Thoracic aorta (tissue), 2 donors: Measurements from ENCODE around the gene MOGAT1. TPM values are rescaled to one million over a fixed set of nuclear protein-coding genes. Genes with fewer than 3 reads are reported as not detected.
A peak's percentile ranks its signal among the peaks of the same experiment; 100 is the strongest.
"Not testable (repeated sequence)": the region's sequence is repeated elsewhere in the genome, so short reads cannot be mapped to it uniquely, and the experiment has no call there.

Experiments used
- ATAC-seq: fragments of 150-250 bp; one replicate; pipeline ENCODE4 v1.8.0; 2017; ENCODE audit warnings: low read depth; ENCODE audit not compliant: insufficient number of reproducible peaks, low FRiP score
- DNase-seq: peaks from one replicate; pipeline ENCODE4 v3.0.0-alpha.2; 2020; ENCODE audit warnings: low spot score
- H3K27ac ChIP-seq, 2 donors: fragments of 200-600 bp; sonication (generic); 1 replicate in 1 of 2; 2 replicates in 1 of 2; pipeline ENCODE4 v1.5.1; 2016; ENCODE audit warnings: mild to moderate bottlenecking in 2 of 2, moderate library complexity in 2 of 2
- H3K27me3 ChIP-seq: fragments of 200-600 bp; sonication (generic); replicated peaks from 2 replicates; pipeline ENCODE4 v1.6.0; 2016; ENCODE audit warnings: mild to moderate bottlenecking; ENCODE audit not compliant: insufficient read depth
- H3K36me3 ChIP-seq: fragments of 200-600 bp; sonication (generic); one replicate; pipeline ENCODE4 v1.5.1; 2016
- H3K4me1 ChIP-seq, 2 donors: fragments of 200-600 bp; sonication (generic); 1 replicate in 1 of 2; 2 replicates in 1 of 2; pipeline versions ENCODE4 v1.5.1 to v1.6.0; 2016; ENCODE audit warnings: low read depth in 2 of 2, mild to moderate bottlenecking in 1 of 2; ENCODE audit not compliant: control insufficient read depth in 1 of 2
- H3K4me3 ChIP-seq: fragments of 200-600 bp; sonication (generic); 2 replicates; pipeline ENCODE4 v1.5.1; 2016; ENCODE audit warnings: mild to moderate bottlenecking
- H3K9me3 ChIP-seq: fragments of 200-600 bp; sonication (generic); 2 replicates; pipeline ENCODE4 v1.5.1; 2016
- total RNA-seq, 2 donors: library from RNA; depleted of rRNA; stranded (reverse); fragments of >200 nt; gene quantifications; one replicate each; pipeline versions ENCODE4 v1.1.0 to v1.2.3, GENCODE V29; 2016
- TF ChIP-seq, protein P1 (sequence below): fragments of 200-600 bp; sonication (generic); IDR thresholded peaks from one replicate; pipeline ENCODE4 v1.5.1; 2019; ENCODE audit warnings: antibody characterized with exemption

Gene MOGAT1
- total RNA-seq, 2 donors from 2014 or later = not detected

- H3K27ac ChIP-seq = peak overlapping the region in 1 of 2 donors; percentile 40
- peaks cover 14 to 36% of the 10 kb centered on the region in 2 donors for H3K4me1 ChIP-seq
- H3K36me3 ChIP-seq = no peaks in the 10 kb centered on the region
- H3K4me3 ChIP-seq = no peak overlapping the region
- no peaks in the 10 kb centered on the region for H3K9me3 ChIP-seq
- H3K27me3 ChIP-seq = no peaks in the 10 kb centered on the region
- TF ChIP-seq, protein P1, sequence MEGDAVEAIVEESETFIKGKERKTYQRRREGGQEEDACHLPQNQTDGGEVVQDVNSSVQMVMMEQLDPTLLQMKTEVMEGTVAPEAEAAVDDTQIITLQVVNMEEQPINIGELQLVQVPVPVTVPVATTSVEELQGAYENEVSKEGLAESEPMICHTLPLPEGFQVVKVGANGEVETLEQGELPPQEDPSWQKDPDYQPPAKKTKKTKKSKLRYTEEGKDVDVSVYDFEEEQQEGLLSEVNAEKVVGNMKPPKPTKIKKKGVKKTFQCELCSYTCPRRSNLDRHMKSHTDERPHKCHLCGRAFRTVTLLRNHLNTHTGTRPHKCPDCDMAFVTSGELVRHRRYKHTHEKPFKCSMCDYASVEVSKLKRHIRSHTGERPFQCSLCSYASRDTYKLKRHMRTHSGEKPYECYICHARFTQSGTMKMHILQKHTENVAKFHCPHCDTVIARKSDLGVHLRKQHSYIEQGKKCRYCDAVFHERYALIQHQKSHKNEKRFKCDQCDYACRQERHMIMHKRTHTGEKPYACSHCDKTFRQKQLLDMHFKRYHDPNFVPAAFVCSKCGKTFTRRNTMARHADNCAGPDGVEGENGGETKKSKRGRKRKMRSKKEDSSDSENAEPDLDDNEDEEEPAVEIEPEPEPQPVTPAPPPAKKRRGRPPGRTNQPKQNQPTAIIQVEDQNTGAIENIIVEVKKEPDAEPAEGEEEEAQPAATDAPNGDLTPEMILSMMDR = no peak
- no peak for DNase-seq
- ATAC-seq = no peak
Observed at GRCh38 chr2:222715742-222716141, 44.3 kb downstream of the MOGAT1 start.

DNA sequence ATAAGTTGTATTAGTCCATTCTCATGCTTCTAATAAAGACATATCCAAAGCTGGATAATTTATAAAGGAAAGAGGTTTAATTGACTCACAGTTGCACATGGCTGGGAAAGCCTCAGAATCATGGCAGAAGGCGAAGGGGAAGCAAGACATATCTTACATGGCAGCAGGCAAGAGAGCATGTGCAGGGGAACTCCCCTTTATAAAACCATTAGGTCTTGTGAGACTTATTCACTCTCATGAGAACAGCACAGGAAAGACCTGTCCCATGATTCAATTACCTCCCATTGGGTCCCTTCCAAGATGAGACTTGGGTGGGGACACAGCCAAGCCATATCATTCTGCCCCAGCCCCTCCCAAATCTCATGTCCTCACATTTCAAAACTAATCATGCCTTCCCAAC lies 48.3 kb downstream of the MOGAT1 start:
- not testable (repeated sequence) for H3K9me3 ChIP-seq, H3K36me3 ChIP-seq, H3K27me3 ChIP-seq, H3K27ac ChIP-seq, ATAC-seq, H3K4me3 ChIP-seq, DNase-seq
- peaks cover 8 to 23% of the 10 kb centered on the region in 2 donors for H3K4me1 ChIP-seq

DNA sequence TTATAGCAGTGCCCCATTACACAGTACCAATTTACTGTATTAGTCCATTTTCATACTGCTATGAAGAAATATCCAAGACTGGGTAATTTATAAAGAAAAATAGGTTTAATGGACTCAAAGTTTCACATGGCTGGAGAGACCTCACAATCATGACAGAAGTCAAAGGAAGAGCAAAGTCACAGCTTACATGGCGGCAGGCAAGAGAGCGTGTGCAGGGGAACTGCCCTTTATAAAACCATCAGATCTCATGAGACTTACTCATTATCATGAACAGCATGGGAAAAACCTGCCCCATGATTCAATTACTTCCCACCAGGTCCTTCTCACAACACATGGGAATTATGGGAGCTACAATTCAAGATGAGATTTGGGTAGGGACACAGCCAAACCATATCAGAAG lies 50.1 kb downstream of the MOGAT1 start:
- not testable (repeated sequence) for ATAC-seq, DNase-seq, H3K4me3 ChIP-seq

GRCh38 chr2:222722327-222722946 lies 51.0 kb downstream of the MOGAT1 start:
- H3K36me3 ChIP-seq = no peaks in the 10 kb centered on the region
- ATAC-seq = no peak
- TF ChIP-seq, protein P1 = no peak
- H3K27ac ChIP-seq = peak overlapping the region; percentile 6 to 69
- no peaks in the 10 kb centered on the region for H3K27me3 ChIP-seq
- no peak overlapping the region for H3K4me3 ChIP-seq
- H3K4me1 ChIP-seq = peaks cover 6 to 10% of the 10 kb centered on the region in 2 donors
- DNase-seq = no peak
- no peaks in the 10 kb centered on the region for H3K9me3 ChIP-seq

More for the DNA sequence above, 50.1 kb downstream of the MOGAT1 start:
- H3K4me1 ChIP-seq = peaks cover 6 to 10% of the 10 kb centered on the region in 2 donors
- H3K36me3 ChIP-seq, H3K27me3 ChIP-seq, H3K9me3 ChIP-seq: not testable (repeated sequence)
- peak overlapping the region in 1 of 2 donors; percentile 69 for H3K27ac ChIP-seq

DNA sequence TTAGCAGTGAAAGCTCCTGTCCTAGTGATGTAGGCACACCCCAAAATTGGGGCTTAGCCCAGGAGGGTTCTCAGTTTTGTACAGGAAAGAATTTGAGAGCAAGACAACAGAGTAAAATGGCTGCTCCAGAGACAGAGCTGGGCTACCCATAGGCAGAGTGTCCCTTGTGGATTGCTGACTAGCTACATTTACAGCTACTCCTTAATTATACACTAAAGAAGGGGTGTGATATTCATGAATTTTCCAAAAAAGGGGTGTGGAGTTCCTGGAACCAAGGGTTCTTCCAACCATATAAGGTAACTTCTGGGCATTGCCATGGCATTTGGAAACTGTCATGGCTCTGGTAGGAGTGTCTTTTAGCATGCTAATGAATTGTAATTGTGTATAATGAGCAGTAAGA lies 52.8 kb downstream of the MOGAT1 start:
- TF ChIP-seq, protein P1 = no peak
- H3K9me3 ChIP-seq = no peaks in the 10 kb centered on the region

DNA sequence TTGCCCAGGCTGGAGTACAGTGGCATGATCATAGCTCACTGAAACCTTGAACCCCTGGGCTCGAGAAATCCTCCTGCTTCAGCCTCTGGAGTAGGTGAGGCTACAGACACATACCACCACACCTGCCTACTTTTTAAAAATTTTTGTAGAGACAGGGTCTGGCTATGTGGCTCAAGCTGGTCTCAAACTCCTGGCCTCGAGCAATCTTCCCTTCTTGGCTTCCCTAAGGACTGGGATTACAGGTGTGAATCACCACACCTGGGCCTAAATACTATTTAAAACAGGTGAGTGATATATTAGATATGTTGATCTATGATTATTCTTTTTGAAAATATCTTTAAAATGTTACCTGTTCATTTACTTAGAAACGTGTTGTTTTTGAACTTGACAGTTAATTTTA lies 57.2 kb downstream of the MOGAT1 start:
- ATAC-seq = no peak
- Histone ChIP-seq H3K36me3 (no peaks in the 10 kb centered on the region), H3K9me3 (no peaks in the 10 kb centered on the region), H3K4me1 (peaks cover 18 to 45% of the 10 kb centered on the region in 2 donors), H3K27ac (no peak overlapping the region), H3K4me3 (no peak overlapping the region), H3K27me3 (no peaks in the 10 kb centered on the region)
- DNase-seq = no peak
- TF ChIP-seq, protein P1 = no peak

More for the DNA sequence above, 52.8 kb downstream of the MOGAT1 start:
- ATAC-seq = no peak
- DNase-seq = no peak
- H3K27me3 ChIP-seq = no peaks in the 10 kb centered on the region
- no peak overlapping the region for H3K4me3 ChIP-seq
- no peak overlapping the region for H3K27ac ChIP-seq
- H3K4me1 ChIP-seq = peaks cover 6 to 14% of the 10 kb centered on the region in 2 donors
- H3K36me3 ChIP-seq = no peaks in the 10 kb centered on the region
